ENCODE data around the gene NETO2. TPM values are rescaled to one million over a fixed set of nuclear protein-coding genes. Genes with fewer than 3 reads are reported as not detected.
"Not testable (repeated sequence)": the region's sequence is repeated elsewhere in the genome, so short reads cannot be mapped to it uniquely, and the experiment has no call there.

Gene NETO2
- total and polyA plus RNA-seq, 9 of the 15 experiments (the other 6 are each of a cell fraction or from before 2014, with no cell fraction given) = 4.1 to 37.0 (median 22.2) TPM

DNA sequence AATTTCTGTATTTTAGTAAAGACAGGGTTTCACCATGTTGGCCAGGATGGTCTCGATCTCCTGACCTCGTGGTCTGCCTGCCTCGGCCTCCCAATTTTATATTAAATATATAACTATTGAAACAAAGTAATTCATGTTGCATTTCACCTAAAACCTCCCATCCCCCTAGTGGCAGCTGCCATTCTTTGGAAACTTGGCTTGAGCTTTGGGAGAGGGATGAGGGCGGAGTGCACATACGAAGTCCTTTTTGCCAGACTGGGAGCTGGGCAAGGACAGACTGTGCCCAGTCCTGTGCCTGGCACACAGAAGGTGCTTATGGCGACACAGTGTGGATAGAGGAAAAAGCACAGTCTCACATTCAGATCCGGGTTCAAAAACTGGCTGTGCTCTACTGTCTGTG, 83.8 kb downstream of the NETO2 start:
- CTCF ChIA-PET (ENCODE audit: low intra/inter-chr PET ratio) = no interaction called here
- BruUV-seq (replicated peaks) = no TSS peak
- no peak overlapping the region for H3K27ac ChIP-seq (ENCODE audit: extremely low read depth, low read depth, low read length)
- POLR2A ChIA-PET = interaction anchor here (0.6 kb wide), 1 partner anchor 22 kb away, joined by 4 read pairs; no protein-coding TSS in a partner anchor
- peak in 2 of 3 experiments; percentile 11 to 35; a peak in 2 of 6 replicates for TF ChIP-seq CTCF (IDR thresholded peaks at IDR 0.05 in 2 of 3, conservative IDR thresholded peaks at IDR 0.05 in 1 of 3; ENCODE audit: insufficient read depth in 2 of 3, low read depth in 1 of 3, low read length in 3 of 3)
- TF ChIP-seq ZNF766 (CRISPR knock-in tag; conservative IDR thresholded peaks at IDR 0.05) = no peak
- no peak overlapping the region for H3K4me3 ChIP-seq
- 5% methylated on average over 7 of the region's 7 CpGs for WGBS (ENCODE audit: insufficient coverage, low coverage, missing lambda C conversion rate)
- no peaks in the 10 kb centered on the region for H3K9me3 ChIP-seq (replicated peaks; ENCODE audit: control insufficient read depth, insufficient read depth, low read depth, low read length)
- ATAC-seq (no peak), DNase-seq (ENCODE audit: extremely low read depth in 1 of 4, low spot score in 3 of 4) (no peak), FAIRE-seq (no peak)
- in situ Hi-C loops (cut with MboI) = no loop called here
- peaks cover 0 to 7% of the 10 kb centered on the region in 2 experiments; a peak in 1 of 5 replicates for H3K4me1 ChIP-seq (replicated peaks in 1 of 2; ENCODE audit: control insufficient read depth in 2 of 2, insufficient read depth in 2 of 2, low read length in 2 of 2)
- intact Hi-C loops (cut with micrococcal nuclease) = no loop called here
- no peak overlapping the region for H3K9ac ChIP-seq (ENCODE audit: insufficient read depth in 1 of 2, low read depth in 2 of 2, low read length in 2 of 2)
- peaks cover 28 to 52% of the 10 kb centered on the region in 2 experiments; a peak in 4 of 5 replicates for H3K27me3 ChIP-seq (ENCODE audit: control insufficient read depth in 2 of 2, insufficient read depth in 2 of 2, low read length in 2 of 2)
- H3K36me3 ChIP-seq (ENCODE audit: control insufficient read depth, insufficient read depth, low read length) = no peaks in the 10 kb centered on the region
- H3K4me2 ChIP-seq (ENCODE audit: insufficient read depth, low read length) = no peak overlapping the region
- H3K9me1 ChIP-seq (ENCODE audit: control insufficient read depth, insufficient read depth, low read length) = no peaks in the 10 kb centered on the region
- no peaks in the 10 kb centered on the region for H4K20me1 ChIP-seq (replicated peaks; ENCODE audit: control insufficient read depth, insufficient read depth, low read length)
- no peak overlapping the region for H2AFZ ChIP-seq (ENCODE audit: low read depth, low read length)
- H3K79me2 ChIP-seq (ENCODE audit: control insufficient read depth, insufficient read depth, low read length) = no peaks in the 10 kb centered on the region

GRCh38 chr16:47059130-47059529, 84.6 kb downstream of the NETO2 start:
- H3K4me2 ChIP-seq (ENCODE audit: insufficient read depth, low read length); H3K36me3 ChIP-seq (ENCODE audit: control insufficient read depth, insufficient read depth, low read length); ATAC-seq; in situ Hi-C loops (cut with MboI); H3K9me1 ChIP-seq (ENCODE audit: control insufficient read depth, insufficient read depth, low read length); CTCF ChIA-PET (ENCODE audit: low intra/inter-chr PET ratio); H2AFZ ChIP-seq (ENCODE audit: low read depth, low read length); H3K4me3 ChIP-seq; H3K4me1 ChIP-seq (replicated peaks in 1 of 2; ENCODE audit: control insufficient read depth in 2 of 2, insufficient read depth in 2 of 2, low read length in 2 of 2); H3K79me2 ChIP-seq (ENCODE audit: control insufficient read depth, insufficient read depth, low read length); H3K9me3 ChIP-seq (replicated peaks; ENCODE audit: control insufficient read depth, insufficient read depth, low read depth, low read length); FAIRE-seq; H3K27ac ChIP-seq (ENCODE audit: extremely low read depth, low read depth, low read length); BruUV-seq (replicated peaks); DNase-seq (ENCODE audit: extremely low read depth in 1 of 4, low spot score in 3 of 4); intact Hi-C loops (cut with micrococcal nuclease); H4K20me1 ChIP-seq (replicated peaks; ENCODE audit: control insufficient read depth, insufficient read depth, low read length); H3K9ac ChIP-seq (ENCODE audit: insufficient read depth in 1 of 2, low read depth in 2 of 2, low read length in 2 of 2): not testable (repeated sequence)
- H3K27me3 ChIP-seq (ENCODE audit: control insufficient read depth in 2 of 2, insufficient read depth in 2 of 2, low read length in 2 of 2) = peaks cover 36 to 61% of the 10 kb centered on the region in 2 experiments
- POLR2A ChIA-PET = interaction anchor here (0.6 to 1.2 kb wide), 2 partner anchors 17 to 1489 kb away, joined by 3 to 4 read pairs; no protein-coding TSS in a partner anchor
- 4% methylated on average over 2 of the region's 2 CpGs for WGBS (ENCODE audit: insufficient coverage, low coverage, missing lambda C conversion rate)
